ENCODE data around the gene FAM170B.

GRCh38 chr10:49118430-49119074 lies 15.3 kb downstream of the FAM170B start:
- TF ChIP-seq POLR2AphosphoS5 (IDR thresholded peaks at IDR 0.05; ENCODE audit: low read depth) (no peak), CTCF (conservative IDR thresholded peaks at IDR 0.05; ENCODE audit: low read depth in 2 of 2) (no peak), EZH2 (IDR thresholded peaks at IDR 0.05; ENCODE audit: low read depth, unreplicated experiment) (no peak)
